IMR-90 (cell line): ENCODE data around the gene TNRC6B. TPM values are rescaled to one million over a fixed set of nuclear protein-coding genes. Genes with fewer than 3 reads are reported as not detected.

Source experiments
- ATAC-seq: fragments of 200-7000 bp; cut with Tn5 transposase; 2 replicates; pipeline ENCODE4 v1.9.1; 2020; ENCODE audit warnings: low read depth, mild to moderate bottlenecking, moderate library complexity
- BruUV-seq: library from RNA; stranded (reverse); fragments of 400-500 nt; replicated peaks from 2 replicates; lab custom pipeline; 2021; lab: Mats Ljungman, UMichigan
- CTCF ChIA-PET: fragments of 300-600 bp; formaldehyde crosslinking; extraction: SDS; loops from one replicate; lab custom pipeline; 2021; ENCODE audit warnings: antibody characterized with exemption; lab: Yijun Ruan, JAX
- POLR2A ChIA-PET: fragments of 300-600 bp; sonication (Branson Sonifier 250); formaldehyde crosslinking; loops from one replicate; lab custom pipeline; 2022; ENCODE audit warnings: antibody characterized with exemption; ENCODE audit not compliant: unreplicated experiment; lab: Charles Lee
- DNase-seq: peaks from one replicate; pipeline ENCODE4 v3.0.0; 2013
- H2AFZ ChIP-seq: replicated peaks from 2 replicates; pipeline ENCODE3; 2013; ENCODE audit warnings: low read length, mild to moderate bottlenecking; ENCODE audit not compliant: poor library complexity
- H2AK5ac ChIP-seq: 2 replicates; pipeline ENCODE4 v1.6.1; 2013; ENCODE audit warnings: low read depth, low read length, inconsistent platforms
- H2AK9ac ChIP-seq: replicated peaks from 2 replicates; pipeline ENCODE3; 2013; ENCODE audit warnings: mild to moderate bottlenecking, low read depth, low read length, moderate library complexity; ENCODE audit not compliant: poor library complexity
- H2BK120ac ChIP-seq: 2 replicates; pipeline ENCODE4 v1.6.1; 2013; ENCODE audit warnings: low read depth, low read length, inconsistent platforms
- H2BK15ac ChIP-seq: 3 replicates; pipeline ENCODE4 v1.6.1; 2013; ENCODE audit warnings: low read depth, low read length, inconsistent platforms
- H2BK20ac ChIP-seq: 2 replicates; pipeline ENCODE4 v1.6.1; 2013; ENCODE audit warnings: low read depth, mild to moderate bottlenecking, inconsistent platforms, low read length, moderate library complexity
- H2BK5ac ChIP-seq: 2 replicates; pipeline ENCODE4 v1.6.1; 2013; ENCODE audit warnings: mild to moderate bottlenecking, low read depth, low read length, inconsistent platforms; ENCODE audit not compliant: poor library complexity, severe bottlenecking
- H3K14ac ChIP-seq: replicated peaks from 2 replicates; pipeline ENCODE4 v1.6.1; 2013; ENCODE audit warnings: low read depth, low read length, inconsistent platforms
- H3K18ac ChIP-seq: 2 replicates; pipeline ENCODE4 v1.6.1; 2013; ENCODE audit warnings: low read depth, low read length, control low read depth
- H3K23ac ChIP-seq: 2 replicates; pipeline ENCODE4 v1.6.1; 2013; ENCODE audit warnings: low read depth, low read length, inconsistent platforms
- H3K27ac ChIP-seq: 2 replicates; pipeline ENCODE4 v1.5.1; 2013; ENCODE audit warnings: mild to moderate bottlenecking, control low read depth, low read length; ENCODE audit not compliant: insufficient read depth
- H3K27me3 ChIP-seq: 2 replicates; pipeline ENCODE4 v1.6.1; 2013; ENCODE audit warnings: low read length; ENCODE audit not compliant: control insufficient read depth, insufficient read depth
- H3K36me3 ChIP-seq: 2 replicates; pipeline ENCODE4 v1.6.1; 2013; ENCODE audit warnings: low read length, mixed read lengths; ENCODE audit not compliant: control insufficient read depth, insufficient read depth
- H3K4ac ChIP-seq: 2 replicates; pipeline ENCODE4 v1.6.1; 2013; ENCODE audit warnings: low read depth, low read length, inconsistent platforms
- H3K4me1 ChIP-seq: 2 replicates; pipeline ENCODE4 v1.6.1; 2013; ENCODE audit warnings: low read length, mixed read lengths; ENCODE audit not compliant: control insufficient read depth, insufficient read depth
- H3K4me2 ChIP-seq: 2 replicates; pipeline ENCODE4 v1.6.1; 2013; ENCODE audit warnings: low read depth, mild to moderate bottlenecking, control low read depth, low read length, moderate library complexity
- H3K4me3 ChIP-seq: 2 replicates; pipeline ENCODE4 v1.5.1; 2013; ENCODE audit warnings: low read depth, mild to moderate bottlenecking, control low read depth, low read length, moderate library complexity; ENCODE audit not compliant: insufficient read depth
- H3K56ac ChIP-seq: 2 replicates; pipeline ENCODE4 v1.6.1; 2013; ENCODE audit warnings: low read length, inconsistent platforms; ENCODE audit not compliant: insufficient read depth; ENCODE audit errors: extremely low read depth
- H3K79me1 ChIP-seq, 2 experiments: 2 replicates each; pipeline ENCODE4 v1.6.1; 2013; ENCODE audit warnings: low read length in 2 of 2, inconsistent platforms in 1 of 2, low read depth in 1 of 2
- H3K9ac ChIP-seq: 2 replicates; pipeline ENCODE4 v1.6.1; 2013; ENCODE audit warnings: low read depth, low read length, control low read depth
- H3K9me1 ChIP-seq: 2 replicates; pipeline ENCODE4 v1.6.1; 2013; ENCODE audit warnings: low read length, inconsistent platforms; ENCODE audit not compliant: insufficient read depth
- H3K9me3 ChIP-seq: 2 replicates; pipeline ENCODE4 v1.6.1; 2013; ENCODE audit warnings: low read length; ENCODE audit not compliant: control insufficient read depth, insufficient read depth
- H4K20me1 ChIP-seq: 2 replicates; pipeline ENCODE4 v1.6.1; 2013; ENCODE audit warnings: low read length, inconsistent platforms; ENCODE audit not compliant: insufficient read depth
- H4K5ac ChIP-seq: 2 replicates; pipeline ENCODE4 v1.6.1; 2013; ENCODE audit warnings: mild to moderate bottlenecking, low read depth, low read length, control low read depth
- H4K8ac ChIP-seq, 2 experiments: 2 replicates each; pipeline ENCODE4 v1.6.1; 2013; ENCODE audit warnings: low read depth in 2 of 2, low read length in 2 of 2, control low read depth in 1 of 2, inconsistent platforms in 1 of 2
- H4K91ac ChIP-seq: 2 replicates; pipeline ENCODE4 v1.6.1; 2013; ENCODE audit warnings: low read depth, low read length, inconsistent platforms; ENCODE audit not compliant: insufficient read depth
- BHLHE40 ChIP-seq: fragments of 150-350 bp; IDR thresholded peaks from 2 replicates; pipeline ENCODE4 v1.6.1; 2016; ENCODE audit warnings: mild to moderate bottlenecking, low read depth, low read length
- CEBPB ChIP-seq: IDR thresholded peaks from 2 replicates; pipeline ENCODE4 v1.6.1; 2012; ENCODE audit warnings: low read depth, low read length, improper control_type of control experiment
- CHD1 ChIP-seq: IDR thresholded peaks from 2 replicates; pipeline ENCODE4 v1.6.1; 2012; ENCODE audit warnings: low read depth, low read length, improper control_type of control experiment
- CTCF ChIP-seq: conservative IDR thresholded peaks from 2 replicates; pipeline ENCODE4 v1.5.1; 2012; ENCODE audit warnings: mild to moderate bottlenecking, low read depth, low read length, improper control_type of control experiment
- ELK1 ChIP-seq: fragments of 150-350 bp; IDR thresholded peaks from 2 replicates; pipeline ENCODE4 v1.6.1; 2016; ENCODE audit warnings: low read depth, mild to moderate bottlenecking, low read length, moderate library complexity, borderline replicate concordance
- FOS ChIP-seq: fragments of 150-350 bp; IDR thresholded peaks from 2 replicates; pipeline ENCODE4 v1.6.1; 2016; ENCODE audit warnings: low read depth, low read length
- MAFK ChIP-seq: IDR thresholded peaks from 2 replicates; pipeline ENCODE4 v1.6.1; 2012; ENCODE audit warnings: low read depth, low read length, improper control_type of control experiment
- MAZ ChIP-seq: IDR thresholded peaks from 2 replicates; pipeline ENCODE4 v1.6.1; 2012; ENCODE audit warnings: low read depth, mild to moderate bottlenecking, low read length, improper control_type of control experiment, moderate library complexity, borderline replicate concordance
- MXI1 ChIP-seq: IDR thresholded peaks from 2 replicates; pipeline ENCODE4 v1.6.1; 2012; ENCODE audit warnings: low read depth, mild to moderate bottlenecking, low read length, moderate library complexity, borderline replicate concordance
- NFE2L2 ChIP-seq: fragments of 150-350 bp; IDR thresholded peaks from 2 replicates; pipeline ENCODE4 v1.6.1; 2016; ENCODE audit warnings: low read depth, mild to moderate bottlenecking, low read length
- POLR2A ChIP-seq: IDR thresholded peaks from 2 replicates; pipeline ENCODE4 v1.6.1; 2012; ENCODE audit warnings: mild to moderate bottlenecking, low read depth, low read length
- RAD21 ChIP-seq: IDR thresholded peaks from 2 replicates; pipeline ENCODE4 v1.6.1; 2012; ENCODE audit warnings: low read length, improper control_type of control experiment
- RCOR1 ChIP-seq: IDR thresholded peaks from 2 replicates; pipeline ENCODE4 v1.6.1; 2012; ENCODE audit warnings: mild to moderate bottlenecking, low read length, improper control_type of control experiment; ENCODE audit not compliant: insufficient replicate concordance
- RFX5 ChIP-seq: IDR thresholded peaks from 2 replicates; pipeline ENCODE4 v1.8.0; 2012; ENCODE audit warnings: low read depth, mild to moderate bottlenecking, low read length, moderate library complexity
- SMC3 ChIP-seq: fragments of 150-350 bp; IDR thresholded peaks from 2 replicates; pipeline ENCODE4 v1.6.1; 2016; ENCODE audit warnings: low read depth, mild to moderate bottlenecking, antibody characterized with exemption, low read length, moderate library complexity
- USF2 ChIP-seq: fragments of 150-350 bp; IDR thresholded peaks from 2 replicates; pipeline ENCODE4 v1.6.1; 2017; ENCODE audit warnings: mild to moderate bottlenecking, antibody characterized with exemption, low read length, low read depth
- WGBS, 2 experiments: methylation state at CpG; one replicate each; pipeline versions ENCODE4 v1.1.5 to v1.1.7; 2013; ENCODE audit warnings: missing lambda C conversion rate in 2 of 2; ENCODE audit not compliant: insufficient read length in 1 of 2; ENCODE audit errors: extremely low coverage in 2 of 2; 5-methylcytosine and 5-hydroxymethylcytosine counted together
- dilution Hi-C: fragments of 300-500 bp; cut with HindIII; formaldehyde crosslinking; loops from one replicate; pipeline ENCODE4 v1.14.3; 2018; ENCODE audit warnings: low sequenced_read_pairs; ENCODE audit not compliant: unreplicated experiment
- in situ Hi-C: fragments of 300-500 bp; cut with MboI; formaldehyde crosslinking; loops from 3 replicates; pipeline ENCODE4 v1.14.3; 2019; ENCODE audit warnings: low sequenced_read_pairs, inconsistent platforms, mixed read lengths
- intact Hi-C: fragments of 100-400 bp; cut with micrococcal nuclease; formaldehyde crosslinking; loops from 2 replicates; pipeline ENCODE4 v1.10.0; 2022
- polyA plus RNA-seq, 3 experiments: library from polyadenylated mRNA; depleted of rRNA; stranded (reverse); fragments of >200 nt; gene quantifications; 2 replicates each; pipeline ENCODE4 v1.2.3, GENCODE V29; 2012; ENCODE audit warnings: low replicate concordance in 1 of 3
- total RNA-seq: library from RNA; depleted of rRNA; stranded (reverse); fragments of >200 nt; gene quantifications from 2 replicates; pipeline ENCODE4 v1.2.3, GENCODE V29; 2012

Gene TNRC6B
- total and polyA plus RNA-seq, 2 of the 4 experiments (the other 2 are of a cell fraction): 3.9 to 17.0 TPM

- Histone ChIP-seq H3K36me3 (0 out of 2 replicates have a peak, but pooled peaks cover 3% of the 10 kb centered on the region), H3K4me3 (no peak overlapping the region), H3K9me3 (no peaks in the 10 kb centered on the region), H4K8ac (no peak overlapping the region), H2BK20ac (no peak overlapping the region), H2BK15ac (no peak overlapping the region), H3K18ac (no peak overlapping the region), H2AK9ac (no peak overlapping the region), H3K27me3 (no peaks in the 10 kb centered on the region), H3K56ac (no peak overlapping the region), H3K23ac (no peak overlapping the region), H2AK5ac (no peak overlapping the region), H2BK5ac (no peak overlapping the region), H4K20me1 (peaks cover 36% of the 10 kb centered on the region), H3K9me1 (peaks cover 31% of the 10 kb centered on the region), H2BK120ac (no peak overlapping the region), H3K9ac (no peak overlapping the region), H3K4me2 (no peak overlapping the region), H2AFZ (no peak overlapping the region), H3K27ac (no peak overlapping the region), H3K4ac (no peak overlapping the region), H3K14ac (no peak overlapping the region), H4K91ac (no peak overlapping the region), H4K5ac (no peak overlapping the region), H3K4me1 (peaks cover 14% of the 10 kb centered on the region), H3K79me1 (peaks cover 40 to 70% of the 10 kb centered on the region in 2 experiments)
- in situ Hi-C loops: no loop called here
- POLR2A ChIA-PET: no interaction called here
- dilution Hi-C loops: no loop called here
- WGBS, 2 experiments: no CpG with 5 or more reads among the region's 3 CpGs
- TF ChIP-seq MAZ: no peak
- TF ChIP-seq POLR2A: no peak
- TF ChIP-seq NFE2L2: no peak
- no peak for TF ChIP-seq RAD21
- TF ChIP-seq USF2: no peak
- no peak for TF ChIP-seq SMC3
- no peak for TF ChIP-seq CEBPB
- TF ChIP-seq RFX5: no peak
- TF ChIP-seq FOS: no peak
- TF ChIP-seq CTCF: no peak
- no peak for TF ChIP-seq RCOR1
- no peak for TF ChIP-seq ELK1
- TF ChIP-seq CHD1: no peak
- TF ChIP-seq MAFK: no peak
- TF ChIP-seq BHLHE40: no peak
- no peak for TF ChIP-seq MXI1
- CTCF ChIA-PET: no interaction called here
- DNase-seq: no peak
- intact Hi-C loops: no loop called here
- no peak for ATAC-seq
- no TSS peak for BruUV-seq
These were observed 63.6 kb downstream of the TNRC6B start for GRCh38 chr22:40241200-40241763.
